KMS-11 (cell line): Measurements from ENCODE around the gene EEF1AKMT4.

Source experiments
- H2AFZ ChIP-seq: fragments of 200-600 bp; sonication (generic); 2 replicates; pipeline ENCODE4 v1.6.1; 2016; ENCODE audit warnings: antibody characterized with exemption, mixed run types, low read depth
- H3K27ac ChIP-seq: fragments of 200-600 bp; sonication (generic); 2 replicates; pipeline ENCODE4 v1.6.1; 2016; ENCODE audit warnings: mild to moderate bottlenecking, mixed run types
- H3K27me3 ChIP-seq: fragments of 200-600 bp; sonication (generic); 2 replicates; pipeline ENCODE4 v1.6.1; 2017; ENCODE audit warnings: mild to moderate bottlenecking, low read depth, mixed run types, moderate library complexity; ENCODE audit not compliant: insufficient read depth
- H3K36me3 ChIP-seq: fragments of 200-600 bp; sonication (generic); 2 replicates; pipeline ENCODE4 v1.6.1; 2017; ENCODE audit warnings: mild to moderate bottlenecking, mixed run types; ENCODE audit not compliant: insufficient read depth
- H3K4me1 ChIP-seq: fragments of 200-600 bp; sonication (generic); 2 replicates; pipeline ENCODE4 v1.6.1; 2016; ENCODE audit warnings: mild to moderate bottlenecking, low read depth, mixed run types; ENCODE audit not compliant: poor library complexity, severe bottlenecking
- H3K4me2 ChIP-seq: fragments of 200-600 bp; sonication (generic); 2 replicates; pipeline ENCODE4 v1.7.0; 2016; ENCODE audit warnings: mild to moderate bottlenecking, mixed run types
- H3K4me3 ChIP-seq: fragments of 200-600 bp; sonication (generic); IDR thresholded peaks from 2 replicates; pipeline ENCODE4 v1.6.1; 2017; ENCODE audit warnings: low read depth, low read length, mixed read lengths; ENCODE audit not compliant: insufficient read depth
- H3K79me2 ChIP-seq: fragments of 200-600 bp; sonication (generic); 2 replicates; pipeline ENCODE4 v1.6.1; 2016; ENCODE audit warnings: low read depth, mixed run types; ENCODE audit not compliant: insufficient read depth
- H3K9ac ChIP-seq: fragments of 200-600 bp; sonication (generic); 2 replicates; pipeline ENCODE4 v1.6.1; 2016; ENCODE audit warnings: mild to moderate bottlenecking, mixed run types
- H4K20me1 ChIP-seq: fragments of 200-600 bp; sonication (generic); 2 replicates; pipeline ENCODE4 v1.6.1; 2016; ENCODE audit warnings: mild to moderate bottlenecking, mixed run types; ENCODE audit not compliant: insufficient read depth
- CTCF ChIP-seq: fragments of 200-600 bp; sonication (generic); conservative IDR thresholded peaks from 2 replicates; pipeline ENCODE4 v1.6.1; 2017; ENCODE audit warnings: low read depth, mild to moderate bottlenecking, antibody characterized with exemption, low read length, moderate library complexity, mixed read lengths

The EEF1AKMT4 gene

GRCh38 chr3:184277366-184277765 is 27.9 kb downstream of the EEF1AKMT4 start:
- no peaks in the 10 kb centered on the region for H3K79me2 ChIP-seq
- no peak overlapping the region for H3K9ac ChIP-seq
- H3K4me3 ChIP-seq, result no peak overlapping the region
- TF ChIP-seq CTCF, result no peak
- H2AFZ ChIP-seq, result no peak overlapping the region
- H3K36me3 ChIP-seq, result no peaks in the 10 kb centered on the region
- H3K27ac ChIP-seq, result no peak overlapping the region
- H3K4me2 ChIP-seq, result no peak overlapping the region
- H3K27me3 ChIP-seq, result peaks cover 3% of the 10 kb centered on the region; the same call in 1 of the 2 replicates
- no peaks in the 10 kb centered on the region for H4K20me1 ChIP-seq
- H3K4me1 ChIP-seq, result no peaks in the 10 kb centered on the region

DNA sequence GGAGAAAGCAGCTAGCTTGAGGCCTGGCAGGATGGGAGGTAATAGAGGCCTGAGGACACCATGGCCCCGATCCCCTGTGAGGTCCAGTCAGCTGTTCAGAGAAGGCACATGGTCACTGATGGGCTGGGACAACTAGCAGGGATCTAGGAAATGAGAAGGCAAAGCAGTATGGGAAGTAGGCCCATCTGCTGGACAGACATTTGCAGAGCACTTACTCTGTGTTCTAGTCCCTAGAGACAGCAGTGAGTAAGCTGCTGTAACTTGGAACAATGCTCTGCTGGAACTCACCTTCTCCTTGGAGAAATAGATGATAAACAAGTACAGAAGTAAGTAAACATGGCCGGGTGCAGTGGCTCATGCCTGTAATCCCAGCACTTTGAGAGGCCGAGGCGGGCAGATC is 33.5 kb downstream of the EEF1AKMT4 start:
- Histone ChIP-seq H2AFZ (no peak overlapping the region), H3K27ac (no peak overlapping the region), H4K20me1 (no peaks in the 10 kb centered on the region), H3K4me1 (no peaks in the 10 kb centered on the region), H3K4me3 (no peak overlapping the region), H3K79me2 (no peaks in the 10 kb centered on the region), H3K4me2 (no peak overlapping the region), H3K27me3 (no peaks in the 10 kb centered on the region; the same call in 1 of the 2 replicates), H3K9ac (no peak overlapping the region), H3K36me3 (no peaks in the 10 kb centered on the region)
- no peak for TF ChIP-seq CTCF

DNA sequence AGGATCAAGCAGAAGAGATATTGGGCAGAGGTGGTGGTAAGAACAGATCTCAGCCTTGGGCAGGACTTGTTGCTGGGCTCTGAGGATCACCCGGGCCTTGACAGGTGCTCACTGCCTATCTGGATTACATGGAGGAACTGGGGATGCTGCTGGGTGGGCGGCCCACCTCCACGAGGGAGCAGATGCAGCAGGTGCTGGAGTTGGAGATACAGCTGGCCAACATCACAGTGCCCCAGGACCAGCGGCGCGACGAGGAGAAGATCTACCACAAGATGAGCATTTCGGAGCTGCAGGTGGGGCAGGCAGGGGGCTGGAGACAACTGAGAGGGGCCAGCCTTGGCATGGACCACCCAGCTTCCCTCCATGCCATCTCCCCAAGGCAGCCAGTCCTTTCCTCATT is 34.2 kb downstream of the EEF1AKMT4 start:
- no peak for TF ChIP-seq CTCF
- Histone ChIP-seq H3K27me3 (no peaks in the 10 kb centered on the region; the same call in 1 of the 2 replicates), H3K4me2 (no peak overlapping the region)

DNA sequence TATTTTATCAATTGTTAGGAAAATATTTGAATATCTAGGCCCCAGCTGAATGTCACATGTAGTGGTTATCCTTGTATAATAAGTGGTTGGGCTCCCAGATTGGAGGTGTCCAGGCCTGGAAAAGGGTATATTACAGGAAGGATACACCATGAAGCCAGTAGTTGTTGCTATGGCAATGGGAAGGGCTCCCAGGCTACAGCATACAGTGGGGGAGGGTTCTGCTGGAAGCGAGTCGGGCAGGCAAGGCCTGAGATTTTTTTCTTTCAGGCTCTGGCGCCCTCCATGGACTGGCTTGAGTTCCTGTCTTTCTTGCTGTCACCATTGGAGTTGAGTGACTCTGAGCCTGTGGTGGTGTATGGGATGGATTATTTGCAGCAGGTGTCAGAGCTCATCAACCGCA is 35.2 kb downstream of the EEF1AKMT4 start:
- H3K4me1 ChIP-seq, result no peaks in the 10 kb centered on the region
- peak; percentile 42; the same call in 1 of the 2 replicates for TF ChIP-seq CTCF
- H3K27ac ChIP-seq, result no peak overlapping the region
- no peak overlapping the region for H2AFZ ChIP-seq
- no peak overlapping the region for H3K4me3 ChIP-seq
- H4K20me1 ChIP-seq, result no peaks in the 10 kb centered on the region
- no peaks in the 10 kb centered on the region for H3K36me3 ChIP-seq
- no peaks in the 10 kb centered on the region for H3K79me2 ChIP-seq
- no peak overlapping the region for H3K4me2 ChIP-seq
- no peaks in the 10 kb centered on the region; the same call in 1 of the 2 replicates for H3K27me3 ChIP-seq
- no peak overlapping the region for H3K9ac ChIP-seq

More for the DNA sequence above, 34.2 kb downstream of the EEF1AKMT4 start:
- H3K4me1 ChIP-seq, result no peaks in the 10 kb centered on the region
- H3K9ac ChIP-seq, result no peak overlapping the region
- H3K79me2 ChIP-seq, result no peaks in the 10 kb centered on the region
- no peak overlapping the region for H3K4me3 ChIP-seq
- no peaks in the 10 kb centered on the region for H4K20me1 ChIP-seq
- H2AFZ ChIP-seq, result no peak overlapping the region
- no peak overlapping the region for H3K27ac ChIP-seq
- H3K36me3 ChIP-seq, result no peaks in the 10 kb centered on the region
